HG02610 (cell line): ENCODE results near the gene TNFSF11.
"Not testable (repeated sequence)": the region's sequence is repeated elsewhere in the genome, so short reads cannot be mapped to it uniquely, and the experiment has no call there.

Source experiments
- ATAC-seq: cut with Tn5 transposase; IDR thresholded peaks from one replicate; pipeline ENCODE4 v1.9.1; 2021; ENCODE audit warnings: mild to moderate bottlenecking, moderate library complexity; ENCODE audit not compliant: unreplicated experiment

The TNFSF11 gene

GRCh38 chr13:42559573-42560218 lies 14.3 kb upstream of the TNFSF11 start:
- ATAC-seq = not testable (repeated sequence)

- not testable (repeated sequence) for ATAC-seq
Measured at GRCh38 chr13:42560320-42560719, 13.6 kb upstream of the TNFSF11 start.

- peak; percentile 44 for ATAC-seq
Measured at GRCh38 chr13:42561752-42562467, 12.0 kb upstream of the TNFSF11 start.

- no peak for ATAC-seq
Measured at GRCh38 chr13:42567906-42568305, 6.0 kb upstream of the TNFSF11 start.

GRCh38 chr13:42569576-42570344 lies 4.2 kb upstream of the TNFSF11 start:
- no peak for ATAC-seq

- ATAC-seq = no peak
Measured at GRCh38 chr13:42571895-42572294, 2.1 kb upstream of the TNFSF11 start.

GRCh38 chr13:42574435-42575311 lies 721 bp downstream of the TNFSF11 start:
- peak; percentile 63 for ATAC-seq

- ATAC-seq = no peak
Measured at GRCh38 chr13:42575938-42576337, 2.0 kb downstream of the TNFSF11 start.

GRCh38 chr13:42577538-42577937 lies 3.6 kb downstream of the TNFSF11 start:
- ATAC-seq = no peak

GRCh38 chr13:42580644-42581043 lies 6.7 kb downstream of the TNFSF11 start:
- no peak for ATAC-seq

- ATAC-seq = no peak
Measured at GRCh38 chr13:42581427-42581826, 7.5 kb downstream of the TNFSF11 start.

- ATAC-seq = no peak
Measured at GRCh38 chr13:42591602-42592001, 17.6 kb downstream of the TNFSF11 start.

- ATAC-seq = no peak
Measured at GRCh38 chr13:42592915-42593900, 19.3 kb downstream of the TNFSF11 start.

GRCh38 chr13:42594481-42595252 lies 20.7 kb downstream of the TNFSF11 start:
- ATAC-seq = no peak

- no peak for ATAC-seq
Measured at GRCh38 chr13:42595253-42595571, 21.3 kb downstream of the TNFSF11 start.

- ATAC-seq = no peak
Measured at GRCh38 chr13:42597505-42597904, 23.6 kb downstream of the TNFSF11 start.

GRCh38 chr13:42600943-42601342 lies 27.0 kb downstream of the TNFSF11 start:
- no peak for ATAC-seq

GRCh38 chr13:42602906-42603305 lies 29.0 kb downstream of the TNFSF11 start:
- ATAC-seq = peak; percentile 54

GRCh38 chr13:42603571-42603970 lies 29.6 kb downstream of the TNFSF11 start:
- ATAC-seq = no peak
